Fibroblast of skin of back (primary cell): ENCODE data around the gene RFTN1.
A peak's percentile ranks its signal among the peaks of the same experiment; 100 is the strongest.
"Not testable (repeated sequence)": the region's sequence is repeated elsewhere in the genome, so short reads cannot be mapped to it uniquely, and the experiment has no call there.

Experiments
- DNase-seq: peaks from one replicate; pipeline ENCODE4 v3.0.0-alpha.2; 2013

Gene RFTN1

GRCh38 chr3:16322189-16322588 lies 191.3 kb downstream of the RFTN1 start:
- DNase-seq: no peak

DNA sequence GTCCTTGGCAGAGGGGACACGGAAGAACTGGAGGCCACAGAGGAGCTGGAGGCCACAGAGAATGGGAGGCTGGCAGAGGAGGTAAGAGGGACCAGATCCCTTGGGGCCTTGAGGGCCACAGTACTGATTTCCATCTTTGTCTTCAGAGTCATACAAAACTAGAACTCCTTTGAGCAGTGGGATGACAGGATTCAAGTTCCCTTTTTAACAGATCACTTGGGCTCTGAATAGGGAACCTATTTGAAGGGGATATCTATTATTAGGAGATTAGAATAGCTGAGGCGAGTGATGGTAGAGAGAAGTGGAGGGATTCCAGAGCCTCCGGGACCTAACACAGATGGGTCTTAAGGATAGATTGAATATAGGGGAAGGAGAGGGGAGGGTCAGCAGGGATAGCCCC lies 192.8 kb downstream of the RFTN1 start:
- DNase-seq: no peak

DNA sequence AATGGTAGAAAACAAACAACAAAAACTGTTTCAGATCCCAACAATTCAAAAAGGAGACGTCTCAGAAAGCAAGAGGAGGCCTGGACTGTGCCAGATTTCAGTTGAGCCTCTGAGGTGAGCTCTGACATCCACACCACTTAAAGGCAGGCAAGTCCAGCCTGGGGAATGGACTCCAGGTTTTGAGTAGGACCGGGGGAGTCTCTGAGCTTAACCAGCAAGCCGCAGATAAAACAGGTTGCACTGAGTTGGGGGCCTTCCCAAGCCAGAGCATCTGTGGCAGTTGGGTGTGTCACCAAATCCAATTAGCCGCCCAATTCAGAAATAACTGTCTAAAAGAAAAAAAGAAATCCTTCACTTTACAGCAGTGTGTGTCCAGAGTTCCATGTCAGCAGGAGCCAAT lies 193.8 kb downstream of the RFTN1 start:
- no peak for DNase-seq

GRCh38 chr3:16319307-16319706 lies 194.2 kb downstream of the RFTN1 start:
- DNase-seq: no peak

DNA sequence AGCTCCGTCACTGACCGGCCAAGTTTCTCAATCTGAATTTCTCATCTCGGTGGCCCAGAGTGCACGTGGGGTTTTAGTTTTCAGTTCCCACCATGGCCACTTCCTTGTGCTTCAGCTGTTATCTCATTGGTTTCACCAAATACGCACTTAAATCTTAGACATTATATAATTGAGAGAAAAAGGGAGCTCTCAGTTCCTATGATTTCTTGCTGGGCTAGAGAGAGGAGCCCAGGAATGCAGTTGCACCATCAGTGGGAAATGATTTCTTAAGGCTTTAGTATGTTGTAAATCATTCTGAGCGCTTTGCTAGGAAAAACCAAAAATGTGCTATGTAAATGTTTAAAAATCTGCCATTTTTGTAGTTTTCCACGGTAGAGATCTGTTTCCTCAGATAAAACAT lies 195.3 kb downstream of the RFTN1 start:
- DNase-seq: no peak

GRCh38 chr3:16317561-16317945 lies 195.9 kb downstream of the RFTN1 start:
- no peak for DNase-seq

DNA sequence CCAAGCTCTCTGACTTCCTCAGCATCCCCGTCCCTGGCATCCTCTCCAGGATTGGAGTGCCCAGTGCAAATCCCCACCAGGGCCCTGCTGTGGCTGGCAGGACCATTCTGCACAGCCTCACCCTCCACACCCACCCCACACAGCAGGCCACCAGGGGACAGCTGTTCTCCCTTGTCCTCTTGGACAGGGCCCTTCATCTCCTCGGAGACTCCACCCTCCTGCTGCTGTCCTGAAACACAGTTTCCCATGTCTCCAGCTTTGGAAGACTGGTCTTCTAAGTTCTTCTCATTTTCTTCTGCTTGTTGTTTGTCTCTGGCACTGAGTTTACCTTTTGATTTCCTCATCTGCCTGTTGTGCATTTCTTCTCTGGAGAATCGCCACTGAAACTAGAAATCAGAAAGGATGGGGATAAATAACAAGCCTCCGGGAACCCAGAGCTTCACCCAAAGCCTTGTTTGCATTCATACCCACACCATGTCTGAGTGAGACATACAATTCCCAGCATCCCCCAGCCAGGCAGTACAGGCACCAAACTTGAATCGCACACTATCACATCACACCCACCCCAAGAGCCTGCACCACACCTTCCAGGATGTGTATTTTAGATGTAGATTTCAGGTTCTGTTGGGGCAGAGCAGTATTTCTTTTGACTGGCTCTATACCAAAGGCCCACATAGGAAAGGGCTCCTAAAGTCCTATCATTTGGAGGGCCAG lies 196.5 kb downstream of the RFTN1 start:
- no peak for DNase-seq

GRCh38 chr3:16316396-16316795 lies 197.1 kb downstream of the RFTN1 start:
- DNase-seq: no peak

DNA sequence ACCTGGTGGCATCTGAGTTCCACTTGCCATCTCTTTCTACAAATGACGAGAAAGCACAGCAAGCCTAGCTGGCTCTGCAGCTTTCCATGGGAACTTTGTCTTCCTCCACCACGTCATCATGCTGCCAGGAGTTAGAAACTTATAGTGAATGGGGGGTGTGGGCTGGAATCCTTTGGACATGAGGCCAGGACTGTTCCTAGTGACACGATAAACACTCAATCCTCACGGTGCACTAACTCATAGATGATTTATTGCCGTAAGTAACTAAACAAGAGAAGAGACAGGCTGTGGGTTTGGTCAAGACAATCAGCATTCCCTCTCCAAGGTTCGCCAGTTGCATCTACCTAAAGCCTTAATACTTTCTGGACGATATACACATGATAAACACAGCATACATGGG lies 197.9 kb downstream of the RFTN1 start:
- DNase-seq: no peak

- DNase-seq: no peak
Observed at GRCh38 chr3:16313886-16314645, 199.4 kb downstream of the RFTN1 start.

DNA sequence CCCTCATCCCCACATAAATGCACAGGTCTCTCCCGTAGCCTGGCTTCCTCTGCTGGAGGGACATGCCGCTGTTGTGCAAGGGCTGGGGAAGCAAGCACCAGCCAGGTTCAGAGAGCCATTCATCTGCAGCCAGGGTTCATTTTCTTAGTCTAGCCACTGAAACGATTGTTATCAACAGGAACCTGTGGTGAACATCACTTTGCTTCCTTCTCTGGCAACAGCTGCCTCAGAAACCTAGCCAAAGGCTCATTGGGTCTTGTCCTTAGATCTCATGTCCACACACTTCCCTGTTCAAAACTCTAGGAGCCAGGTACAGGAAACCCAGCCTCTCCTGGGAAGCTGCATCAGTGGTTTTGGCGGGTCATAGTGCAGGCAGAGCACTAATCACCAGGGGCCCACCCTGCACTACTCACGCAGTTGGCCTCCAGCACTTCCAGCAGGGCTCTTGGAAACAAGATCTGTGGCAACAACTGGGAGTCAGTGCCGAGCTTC lies 201.5 kb downstream of the RFTN1 start:
- DNase-seq: no peak

DNA sequence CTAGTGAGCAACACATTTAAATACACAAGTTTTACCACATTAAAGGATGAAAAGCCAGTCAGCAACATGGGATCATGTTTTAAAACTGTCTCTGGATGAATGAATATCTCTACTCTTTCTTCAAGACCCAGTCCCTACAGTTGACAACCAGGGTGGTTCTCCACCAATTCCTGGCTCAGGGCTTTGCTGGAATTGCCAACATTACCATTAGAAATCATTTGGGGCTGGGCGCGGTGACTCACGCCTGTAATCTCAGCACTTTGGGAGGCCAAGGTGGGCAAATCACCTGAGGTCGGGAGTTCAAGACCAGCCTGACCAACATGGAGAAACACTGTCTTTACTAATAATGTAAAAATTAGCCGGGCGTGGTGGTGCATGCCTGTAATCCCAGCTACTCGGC lies 203.0 kb downstream of the RFTN1 start:
- not testable (repeated sequence) for DNase-seq

DNA sequence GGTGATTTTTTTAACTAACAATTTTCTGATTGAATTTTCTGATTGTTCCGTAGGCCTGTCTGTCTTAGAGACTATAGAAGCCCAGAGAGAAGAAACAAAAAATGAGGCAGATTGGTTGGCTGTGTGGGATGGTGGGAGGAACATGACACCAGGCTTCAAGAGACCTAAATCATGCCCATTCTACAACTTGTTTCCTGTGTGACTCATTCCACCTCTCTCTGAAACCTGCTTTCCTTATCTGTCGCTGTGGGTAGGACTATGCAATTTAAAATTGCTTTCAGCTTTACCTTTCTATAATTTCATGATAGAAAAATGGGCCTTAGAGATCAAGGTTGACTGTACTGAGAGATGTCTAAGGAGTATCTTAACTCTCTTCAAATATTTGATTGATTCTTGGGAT lies 203.9 kb downstream of the RFTN1 start:
- peak; percentile 18 for DNase-seq

GRCh38 chr3:16308727-16309126 lies 204.8 kb downstream of the RFTN1 start:
- DNase-seq: no peak

- no peak for DNase-seq
Observed at GRCh38 chr3:16307832-16308531, 205.5 kb downstream of the RFTN1 start.

DNA sequence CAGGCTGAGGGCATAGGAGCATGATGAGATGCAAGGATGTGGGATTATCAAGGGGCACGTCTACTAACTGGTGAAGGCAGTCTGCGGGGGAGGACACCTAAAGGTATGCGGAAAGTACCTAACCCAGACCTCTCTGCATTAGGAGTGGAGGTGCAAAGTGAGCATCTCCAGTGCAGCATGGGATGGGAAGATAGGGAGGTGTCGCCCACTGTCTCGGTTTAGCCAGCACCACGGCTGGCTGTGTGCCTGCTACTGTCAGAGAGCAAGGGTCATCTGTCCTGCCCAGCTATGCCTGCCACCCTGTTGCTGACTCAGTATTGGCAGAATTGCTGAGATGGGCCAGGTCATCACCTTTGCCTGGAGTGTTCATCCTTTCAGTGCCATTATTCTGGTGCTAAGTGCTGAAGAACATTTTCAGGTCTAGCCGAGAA lies 208.4 kb downstream of the RFTN1 start:
- no peak for DNase-seq

DNA sequence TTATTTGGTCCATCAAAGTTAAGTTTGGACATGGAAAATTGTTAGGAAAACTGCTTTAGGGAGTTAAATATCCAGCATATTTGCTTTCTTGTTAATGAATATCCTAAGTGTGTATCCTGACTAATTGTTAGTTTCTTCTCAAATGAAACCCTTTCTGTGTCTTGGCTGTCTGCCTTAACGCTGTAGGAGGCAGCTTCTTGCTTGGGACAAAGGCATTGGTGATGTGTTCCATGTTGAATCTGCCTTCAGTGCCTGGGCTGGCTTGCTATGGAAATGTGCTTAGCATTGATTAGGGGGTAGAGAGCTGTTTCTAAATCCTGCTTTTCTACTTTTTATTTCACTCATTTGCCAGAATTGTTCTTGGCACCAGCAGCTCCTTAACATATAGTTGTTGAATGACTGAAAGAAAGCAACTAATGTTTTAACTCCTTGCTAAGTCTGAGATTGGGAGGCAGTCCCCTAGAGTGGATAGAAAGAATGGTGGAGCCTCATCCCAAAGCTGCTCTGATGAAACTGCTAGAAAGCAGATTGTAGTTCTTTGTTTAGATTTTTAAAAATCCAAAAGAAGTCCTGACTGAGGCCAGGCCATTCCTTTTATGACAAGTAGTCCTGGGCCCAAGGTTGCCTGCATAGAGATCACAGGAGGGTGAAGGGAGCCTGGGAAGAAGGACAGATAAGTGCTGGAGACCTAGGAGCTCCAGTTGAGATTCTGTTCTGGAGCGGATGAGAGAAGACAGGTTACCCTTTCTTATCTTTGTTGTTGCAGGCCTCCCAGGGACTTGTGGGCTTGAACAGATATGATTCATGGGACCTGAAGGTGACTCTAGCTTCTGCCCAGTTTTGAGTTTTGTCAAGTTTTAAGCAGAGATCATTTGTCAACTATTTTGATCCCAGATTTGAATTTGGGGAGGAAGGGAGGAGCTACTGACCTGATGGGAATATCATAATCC lies 209.2 kb downstream of the RFTN1 start:
- DNase-seq: no peak

GRCh38 chr3:16303037-16303575 lies 210.4 kb downstream of the RFTN1 start:
- no peak for DNase-seq

DNA sequence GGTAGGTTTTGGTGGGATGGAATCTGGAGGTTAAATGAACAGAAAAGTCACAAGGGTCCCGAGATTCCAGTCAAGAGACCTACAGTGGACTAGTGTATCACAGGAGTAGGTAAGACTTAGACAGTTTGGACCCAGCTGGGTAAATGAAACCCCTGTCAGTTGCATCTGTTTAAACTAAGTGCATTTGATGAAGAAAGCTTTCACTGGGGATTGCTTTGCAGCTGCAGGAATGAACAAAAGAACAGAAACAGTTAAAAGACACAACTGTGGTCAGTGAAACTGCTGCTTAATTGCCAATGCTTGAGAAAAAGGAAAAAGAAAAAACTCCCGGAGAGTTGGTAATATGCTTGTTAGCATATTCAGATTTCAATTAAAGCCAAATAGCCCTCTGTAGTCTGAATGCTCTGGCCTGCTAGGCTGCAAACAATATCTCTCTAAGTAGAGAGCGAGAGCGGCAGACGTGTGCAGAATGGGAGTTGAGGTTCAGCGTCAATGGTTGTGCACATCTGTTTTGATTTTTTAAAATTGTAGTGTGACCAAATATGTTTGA lies 211.3 kb downstream of the RFTN1 start:
- no peak for DNase-seq

- DNase-seq: no peak
Observed at GRCh38 chr3:16301507-16301906, 212.0 kb downstream of the RFTN1 start.

DNA sequence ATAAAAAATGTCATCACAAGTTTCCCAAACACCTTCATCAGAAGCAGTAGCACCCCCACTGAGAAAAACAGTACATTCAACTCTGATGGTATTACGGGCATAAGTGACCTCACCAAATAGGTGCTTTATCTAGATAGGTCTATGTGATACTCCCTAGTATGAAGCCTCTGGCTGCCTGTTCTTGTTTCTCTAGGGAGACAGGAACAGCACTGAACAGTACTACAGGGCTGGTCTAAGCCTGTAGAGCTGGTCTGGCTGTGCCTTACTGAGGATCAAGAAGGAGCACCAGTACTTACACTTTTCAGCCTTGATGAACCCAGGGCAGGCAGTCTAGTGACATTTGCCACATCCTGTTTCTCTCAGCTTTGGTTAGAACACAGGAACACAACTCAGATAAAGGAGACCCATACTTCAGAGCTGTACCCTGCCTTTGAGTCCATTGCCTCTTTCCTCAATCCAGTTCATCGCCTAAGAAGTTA lies 212.6 kb downstream of the RFTN1 start:
- no peak for DNase-seq

DNA sequence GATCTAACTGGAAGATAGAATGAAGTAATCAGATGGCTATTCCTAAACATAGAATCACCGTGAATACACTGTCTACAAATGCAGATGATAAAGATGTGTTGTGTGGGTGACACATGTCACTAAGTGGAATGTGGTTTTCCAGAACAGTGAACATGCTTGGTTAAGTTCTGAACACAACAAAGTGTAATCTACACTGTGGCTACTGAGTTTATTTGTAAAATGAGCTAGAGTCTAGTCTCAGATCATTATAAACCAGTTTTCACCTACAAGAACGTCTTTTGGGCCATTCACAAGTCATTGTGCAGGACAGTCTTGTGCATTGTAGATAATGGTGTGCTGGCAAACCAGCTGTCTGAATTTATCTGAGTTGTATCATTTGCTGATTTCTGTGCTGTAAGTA lies 213.2 kb downstream of the RFTN1 start:
- DNase-seq: no peak
